Measurements from ENCODE around the gene CPM.

CPM gene

GRCh38 chr12:68903511-68903910 is 29.5 kb downstream of the CPM start:
- DNase-seq, result no peak

GRCh38 chr12:68901551-68901950 is 31.4 kb downstream of the CPM start:
- no peak for DNase-seq

- DNase-seq, result no peak
Observed at GRCh38 chr12:68901145-68901544, 31.8 kb downstream of the CPM start.

GRCh38 chr12:68900241-68900640 is 32.7 kb downstream of the CPM start:
- DNase-seq, result no peak

GRCh38 chr12:68899251-68899771 is 33.7 kb downstream of the CPM start:
- DNase-seq, result no peak

- DNase-seq, result no peak
Observed at GRCh38 chr12:68896881-68897540, 36.0 kb downstream of the CPM start.

- no peak for DNase-seq
Observed at GRCh38 chr12:68894276-68894855, 38.6 kb downstream of the CPM start.

- no peak for DNase-seq
Observed at GRCh38 chr12:68893741-68894140, 39.2 kb downstream of the CPM start.

GRCh38 chr12:68893201-68893600 is 39.8 kb downstream of the CPM start:
- no peak for DNase-seq

GRCh38 chr12:68891141-68891540 is 41.8 kb downstream of the CPM start:
- no peak for DNase-seq

- DNase-seq, result no peak
Observed at GRCh38 chr12:68890701-68891113, 42.3 kb downstream of the CPM start.

GRCh38 chr12:68888243-68888642 is 44.7 kb downstream of the CPM start:
- no peak for DNase-seq

GRCh38 chr12:68887641-68888040 is 45.3 kb downstream of the CPM start:
- DNase-seq, result no peak

GRCh38 chr12:68886636-68887572 is 46.1 kb downstream of the CPM start:
- DNase-seq, result no peak

GRCh38 chr12:68885381-68885780 is 47.6 kb downstream of the CPM start:
- no peak for DNase-seq

GRCh38 chr12:68884251-68884650 is 48.7 kb downstream of the CPM start:
- no peak for DNase-seq

- no peak for DNase-seq
Observed at GRCh38 chr12:68883151-68883550, 49.8 kb downstream of the CPM start.

- DNase-seq, result no peak
Observed at GRCh38 chr12:68882251-68882964, 50.6 kb downstream of the CPM start.

GRCh38 chr12:68880660-68881325 is 52.2 kb downstream of the CPM start:
- no peak for DNase-seq

GRCh38 chr12:68878846-68879245 is 54.1 kb downstream of the CPM start:
- DNase-seq, result no peak

- no peak for DNase-seq
Observed at GRCh38 chr12:68878283-68878682, 54.7 kb downstream of the CPM start.

- no peak for DNase-seq
Observed at GRCh38 chr12:68877583-68877982, 55.4 kb downstream of the CPM start.
